DOHH2 (cell line): ENCODE data around the gene ALDH1L1.

ENCODE experiments used
- H3F3A ChIP-seq: fragments of 200-600 bp; sonication (generic), shearing (Covaris generic); 2 replicates; pipeline ENCODE4 v1.6.0; 2016; ENCODE audit warnings: antibody characterized with exemption, mild to moderate bottlenecking; ENCODE audit not compliant: control insufficient read depth, insufficient read depth
- H3K27ac ChIP-seq: fragments of 200-600 bp; sonication (generic); 2 replicates; pipeline ENCODE4 v1.5.1; 2014; ENCODE audit warnings: low read depth, mild to moderate bottlenecking, low read length, moderate library complexity
- H3K27me3 ChIP-seq: fragments of 200-600 bp; sonication (generic); 2 replicates; pipeline ENCODE4 v1.6.1; 2014; ENCODE audit warnings: mild to moderate bottlenecking, low read length, mixed read lengths; ENCODE audit not compliant: control insufficient read depth
- H3K36me3 ChIP-seq: fragments of 200-600 bp; sonication (generic); 2 replicates; pipeline ENCODE4 v1.6.1; 2014; ENCODE audit warnings: mild to moderate bottlenecking, low read length, moderate library complexity, mixed read lengths; ENCODE audit not compliant: control insufficient read depth
- H3K4me1 ChIP-seq: fragments of 200-600 bp; sonication (generic); 2 replicates; pipeline ENCODE4 v1.6.1; 2014; ENCODE audit warnings: mild to moderate bottlenecking, low read length, mixed read lengths; ENCODE audit not compliant: control insufficient read depth
- H3K4me2 ChIP-seq: fragments of 200-600 bp; sonication (generic); 2 replicates; pipeline ENCODE4 v1.6.0; 2014; ENCODE audit warnings: mild to moderate bottlenecking, low read length, moderate library complexity
- H3K4me3 ChIP-seq: fragments of 200-600 bp; sonication (generic); 2 replicates; pipeline ENCODE4 v1.5.1; 2014; ENCODE audit warnings: mild to moderate bottlenecking, low read length, mixed read lengths
- H3K79me2 ChIP-seq: fragments of 200-600 bp; sonication (generic); 2 replicates; pipeline ENCODE4 v1.6.1; 2014; ENCODE audit warnings: mild to moderate bottlenecking, low read length, mixed read lengths; ENCODE audit not compliant: control insufficient read depth
- H3K9me2 ChIP-seq: fragments of 200-600 bp; sonication (generic); replicated peaks from 2 replicates; pipeline ENCODE4 v1.6.1; 2014; ENCODE audit warnings: mild to moderate bottlenecking, low read length, mixed read lengths; ENCODE audit not compliant: control insufficient read depth
- H3K9me3 ChIP-seq: fragments of 200-600 bp; sonication (generic); 2 replicates; pipeline ENCODE4 v1.6.1; 2014; ENCODE audit warnings: antibody characterized with exemption, low read length, mixed read lengths; ENCODE audit not compliant: control insufficient read depth, insufficient read depth
- H4K20me1 ChIP-seq: fragments of 200-600 bp; sonication (generic); 2 replicates; pipeline ENCODE4 v1.6.0; 2014; ENCODE audit warnings: low read depth, mild to moderate bottlenecking, antibody characterized with exemption, low read length, moderate library complexity; ENCODE audit not compliant: control insufficient read depth, insufficient read depth
- EZH2phosphoT487 ChIP-seq: fragments of 200-600 bp; sonication (generic); IDR thresholded peaks from 2 replicates; pipeline ENCODE4 v1.6.1; 2017; ENCODE audit warnings: borderline replicate concordance, mild to moderate bottlenecking, antibody characterized with exemption, low read length, moderate library complexity, mixed read lengths
- TF ChIP-seq, protein P1 (sequence below): fragments of 200-600 bp; sonication (generic); IDR thresholded peaks from one replicate; pipeline ENCODE4 v1.5.1; 2014; ENCODE audit warnings: antibody characterized with exemption, mild to moderate bottlenecking, low read depth, low read length; ENCODE audit not compliant: poor library complexity, severe bottlenecking

The ALDH1L1 gene

GRCh38 chr3:126147147-126147931 is 33.0 kb downstream of the ALDH1L1 start:
- no peaks in the 10 kb centered on the region for H3K36me3 ChIP-seq
- H3K9me2 ChIP-seq = no peaks in the 10 kb centered on the region
- no peaks in the 10 kb centered on the region for H4K20me1 ChIP-seq
- H3K27ac ChIP-seq = no peak overlapping the region
- no peaks in the 10 kb centered on the region for H3K79me2 ChIP-seq
- H3K9me3 ChIP-seq = no peaks in the 10 kb centered on the region
- no peak for TF ChIP-seq EZH2phosphoT487
- TF ChIP-seq, protein P1, sequence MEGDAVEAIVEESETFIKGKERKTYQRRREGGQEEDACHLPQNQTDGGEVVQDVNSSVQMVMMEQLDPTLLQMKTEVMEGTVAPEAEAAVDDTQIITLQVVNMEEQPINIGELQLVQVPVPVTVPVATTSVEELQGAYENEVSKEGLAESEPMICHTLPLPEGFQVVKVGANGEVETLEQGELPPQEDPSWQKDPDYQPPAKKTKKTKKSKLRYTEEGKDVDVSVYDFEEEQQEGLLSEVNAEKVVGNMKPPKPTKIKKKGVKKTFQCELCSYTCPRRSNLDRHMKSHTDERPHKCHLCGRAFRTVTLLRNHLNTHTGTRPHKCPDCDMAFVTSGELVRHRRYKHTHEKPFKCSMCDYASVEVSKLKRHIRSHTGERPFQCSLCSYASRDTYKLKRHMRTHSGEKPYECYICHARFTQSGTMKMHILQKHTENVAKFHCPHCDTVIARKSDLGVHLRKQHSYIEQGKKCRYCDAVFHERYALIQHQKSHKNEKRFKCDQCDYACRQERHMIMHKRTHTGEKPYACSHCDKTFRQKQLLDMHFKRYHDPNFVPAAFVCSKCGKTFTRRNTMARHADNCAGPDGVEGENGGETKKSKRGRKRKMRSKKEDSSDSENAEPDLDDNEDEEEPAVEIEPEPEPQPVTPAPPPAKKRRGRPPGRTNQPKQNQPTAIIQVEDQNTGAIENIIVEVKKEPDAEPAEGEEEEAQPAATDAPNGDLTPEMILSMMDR = no peak
- peaks cover 7% of the 10 kb centered on the region for H3K27me3 ChIP-seq
- no peak overlapping the region for H3K4me3 ChIP-seq
- H3F3A ChIP-seq = no peaks in the 10 kb centered on the region
- no peak overlapping the region for H3K4me2 ChIP-seq
- H3K4me1 ChIP-seq = no peaks in the 10 kb centered on the region

GRCh38 chr3:126146525-126147146 is 33.8 kb downstream of the ALDH1L1 start:
- Histone ChIP-seq H3K4me1 (no peaks in the 10 kb centered on the region), H3K27ac (no peak overlapping the region)
- TF ChIP-seq EZH2phosphoT487 = no peak
- TF ChIP-seq, protein P1 = no peak

GRCh38 chr3:126146034-126146433 is 34.4 kb downstream of the ALDH1L1 start:
- H3K27ac ChIP-seq = no peak overlapping the region
- H3K9me2 ChIP-seq = no peaks in the 10 kb centered on the region
- H3K4me2 ChIP-seq = no peak overlapping the region
- no peaks in the 10 kb centered on the region for H3K36me3 ChIP-seq
- H3K9me3 ChIP-seq = no peaks in the 10 kb centered on the region
- no peak overlapping the region for H3K4me3 ChIP-seq
- no peak for TF ChIP-seq EZH2phosphoT487
- TF ChIP-seq, protein P1 = no peak
- H4K20me1 ChIP-seq = no peaks in the 10 kb centered on the region
- no peaks in the 10 kb centered on the region for H3K4me1 ChIP-seq
- H3K79me2 ChIP-seq = no peaks in the 10 kb centered on the region
- H3F3A ChIP-seq = no peaks in the 10 kb centered on the region
- peaks cover 18% of the 10 kb centered on the region for H3K27me3 ChIP-seq

More at GRCh38 chr3:126146525-126147146, 33.8 kb downstream of the ALDH1L1 start:
- H3K4me3 ChIP-seq = no peak overlapping the region
- H3K4me2 ChIP-seq = no peak overlapping the region
- H3K9me3 ChIP-seq = no peaks in the 10 kb centered on the region
- H3K27me3 ChIP-seq = peaks cover 13% of the 10 kb centered on the region
- no peaks in the 10 kb centered on the region for H3K36me3 ChIP-seq
- no peaks in the 10 kb centered on the region for H4K20me1 ChIP-seq
- H3K79me2 ChIP-seq = no peaks in the 10 kb centered on the region
- no peaks in the 10 kb centered on the region for H3K9me2 ChIP-seq
- H3F3A ChIP-seq = no peaks in the 10 kb centered on the region
